Body of pancreas (tissue), 4 donors: ENCODE measurements around the gene C1QTNF9.

Experiments used
- POLR2A ChIP-seq, 3 donors: fragments of 450-650 bp; IDR thresholded peaks; one replicate each; pipeline ENCODE4 v1.6.1; 2016; ENCODE audit warnings: antibody characterized with exemption in 3 of 3, mild to moderate bottlenecking in 2 of 3
- TF ChIP-seq, protein P1 (sequence below), 7 experiments: fragments of 450-650 bp in 4 of 7; fragments of 200-600 bp in 3 of 7; sonication (generic) in 3 of 7; IDR thresholded peaks; one replicate each; pipeline ENCODE4 v1.5.1; 2016 to 2019; ENCODE audit warnings: antibody characterized with exemption in 7 of 7

GRCh38 chr13:24306632-24307031 lies 2.7 kb upstream of the C1QTNF9 start:
- TF ChIP-seq POLR2A (IDR thresholded peaks at IDR 0.05) = no peak
- TF ChIP-seq, protein P1, sequence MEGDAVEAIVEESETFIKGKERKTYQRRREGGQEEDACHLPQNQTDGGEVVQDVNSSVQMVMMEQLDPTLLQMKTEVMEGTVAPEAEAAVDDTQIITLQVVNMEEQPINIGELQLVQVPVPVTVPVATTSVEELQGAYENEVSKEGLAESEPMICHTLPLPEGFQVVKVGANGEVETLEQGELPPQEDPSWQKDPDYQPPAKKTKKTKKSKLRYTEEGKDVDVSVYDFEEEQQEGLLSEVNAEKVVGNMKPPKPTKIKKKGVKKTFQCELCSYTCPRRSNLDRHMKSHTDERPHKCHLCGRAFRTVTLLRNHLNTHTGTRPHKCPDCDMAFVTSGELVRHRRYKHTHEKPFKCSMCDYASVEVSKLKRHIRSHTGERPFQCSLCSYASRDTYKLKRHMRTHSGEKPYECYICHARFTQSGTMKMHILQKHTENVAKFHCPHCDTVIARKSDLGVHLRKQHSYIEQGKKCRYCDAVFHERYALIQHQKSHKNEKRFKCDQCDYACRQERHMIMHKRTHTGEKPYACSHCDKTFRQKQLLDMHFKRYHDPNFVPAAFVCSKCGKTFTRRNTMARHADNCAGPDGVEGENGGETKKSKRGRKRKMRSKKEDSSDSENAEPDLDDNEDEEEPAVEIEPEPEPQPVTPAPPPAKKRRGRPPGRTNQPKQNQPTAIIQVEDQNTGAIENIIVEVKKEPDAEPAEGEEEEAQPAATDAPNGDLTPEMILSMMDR (IDR thresholded peaks at IDR 0.05) = no peak
